ENCODE measurements around the gene MS4A10. TPM values are rescaled to one million over a fixed set of nuclear protein-coding genes. Genes with fewer than 3 reads are reported as not detected.

The MS4A10 gene
- total and polyA plus RNA-seq, 4 donors: not detected

DNA sequence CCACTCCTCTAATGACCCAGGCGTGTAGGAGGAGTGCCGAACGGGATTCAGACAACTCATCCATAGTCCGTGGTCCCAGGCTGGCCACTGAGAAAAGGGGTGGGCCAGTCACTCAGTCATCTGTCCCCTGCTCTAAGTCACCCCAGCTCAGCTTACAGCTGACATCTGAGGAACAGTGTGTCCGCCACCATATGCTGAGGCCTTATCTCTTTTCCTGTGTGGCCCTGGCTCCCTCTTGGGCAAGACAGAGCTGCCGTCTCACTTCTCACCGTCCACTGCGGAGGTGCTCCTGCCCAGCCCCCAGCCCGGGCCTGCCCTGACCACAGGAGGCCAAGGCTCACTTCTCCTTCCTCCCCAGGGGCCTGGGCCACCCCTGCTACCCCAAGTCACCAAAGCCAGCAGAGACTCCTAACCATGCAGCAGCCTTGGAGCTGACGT is 63.6 kb downstream of the MS4A10 start:
- ATAC-seq (ENCODE audit: insufficient read depth, low FRiP score): no peak

GRCh38 chr11:60849641-60850520 is 64.7 kb downstream of the MS4A10 start:
- no peak overlapping the region for H3K27ac ChIP-seq (ENCODE audit: low read depth in 1 of 2, low read length in 1 of 2)
- H3K27me3 ChIP-seq (ENCODE audit: control insufficient read depth in 3 of 3, insufficient read depth in 3 of 3, low read length in 2 of 3): peaks cover 0 to 15% (median 3%) of the 10 kb centered on the region in 3 donors
- DNase-seq (no peak), ATAC-seq (ENCODE audit: insufficient read depth, low FRiP score) (no peak)
- H3K9me3 ChIP-seq (ENCODE audit: control insufficient read depth in 4 of 4, insufficient read depth in 3 of 4, low read length in 3 of 4): peaks cover 0 to 3% (median 0%) of the 10 kb centered on the region in 4 donors
- H3K4me1 ChIP-seq (ENCODE audit: control insufficient read depth in 5 of 5, insufficient read depth in 5 of 5, low read length in 5 of 5): peaks cover 0 to 3% (median 0%) of the 10 kb centered on the region in 5 donors
- peaks cover 2 to 32% (median 13%) of the 10 kb centered on the region in 4 donors for H3K36me3 ChIP-seq (ENCODE audit: control insufficient read depth in 4 of 4, insufficient read depth in 4 of 4, low read length in 4 of 4)
- H3K9ac ChIP-seq (ENCODE audit: insufficient read depth in 1 of 2, low read length in 2 of 2): no peak overlapping the region
- no peak for TF ChIP-seq CTCF (IDR thresholded peaks at IDR 0.05; ENCODE audit: control extremely low read depth, extremely low read depth)
- no peak overlapping the region for H3K4me3 ChIP-seq
- 92 to 95% methylated on average over 29 of the region's 29 CpGs for WGBS, 2 donors

More for the DNA sequence above, 63.6 kb downstream of the MS4A10 start:
- Histone ChIP-seq H3K9ac (ENCODE audit: insufficient read depth in 1 of 2, low read length in 2 of 2) (no peak overlapping the region), H3K4me1 (ENCODE audit: control insufficient read depth in 5 of 5, insufficient read depth in 5 of 5, low read length in 5 of 5) (peaks cover 0 to 9% (median under 1%) of the 10 kb centered on the region in 5 donors), H3K4me3 (no peak overlapping the region), H3K36me3 (ENCODE audit: control insufficient read depth in 4 of 4, insufficient read depth in 4 of 4, low read length in 4 of 4) (peaks cover 2 to 32% (median 13%) of the 10 kb centered on the region in 4 donors), H3K27ac (ENCODE audit: low read depth in 1 of 2, low read length in 1 of 2) (no peak overlapping the region), H3K9me3 (ENCODE audit: control insufficient read depth in 4 of 4, insufficient read depth in 3 of 4, low read length in 3 of 4) (peaks cover 0 to 3% (median 0%) of the 10 kb centered on the region in 4 donors), H3K27me3 (ENCODE audit: control insufficient read depth in 3 of 3, insufficient read depth in 3 of 3, low read length in 2 of 3) (peaks cover 0 to 7% (median 0%) of the 10 kb centered on the region in 3 donors)
- WGBS, 2 donors: 78 to 84% methylated on average over 10 of the region's 10 CpGs
- DNase-seq: no peak
- TF ChIP-seq CTCF (IDR thresholded peaks at IDR 0.05; ENCODE audit: control extremely low read depth, extremely low read depth): no peak

Other genes starting within 250 kb of the MS4A10 start
- gene MS4A8, start 85.7 kb upstream of the MS4A10 start, total RNA-seq: 10 to 100 TPM; 34.1 to 45.9 TPM
- gene MS4A8, start 85.7 kb upstream of the MS4A10 start, polyA plus RNA-seq: 10 to 100 TPM; 11.4 to 26.5 TPM
- not detected for gene MS4A18, start 60.6 kb upstream of the MS4A10 start, total RNA-seq
- under 1 TPM in 1 of 2 donors, not detected in 1; 0.03 TPM for gene MS4A18, start 60.6 kb upstream of the MS4A10 start, polyA plus RNA-seq
- 10 to 100 TPM in 1 of 2 donors, not detected in 1; 26.8 TPM for gene MS4A15, start 28.5 kb upstream of the MS4A10 start, total RNA-seq
- gene MS4A15, start 28.5 kb upstream of the MS4A10 start, polyA plus RNA-seq: 10 to 100 TPM in 1 of 2 donors, 1 to 10 TPM in 1; 9.8 to 38.9 TPM
- gene CCDC86, start 56.8 kb downstream of the MS4A10 start, total RNA-seq: 10 to 100 TPM in 1 of 2 donors, 1 to 10 TPM in 1; 8.7 to 19.8 TPM
- 10 to 100 TPM; 10.1 to 25.0 TPM for gene CCDC86, start 56.8 kb downstream of the MS4A10 start, polyA plus RNA-seq
- under 1 TPM; 0.18 to 0.23 TPM for gene PTGDR2, start 70.6 kb downstream of the MS4A10 start, total RNA-seq
- gene PTGDR2, start 70.6 kb downstream of the MS4A10 start, polyA plus RNA-seq: under 1 TPM; 0.13 to 0.16 TPM
- gene ZP1, start 82.2 kb downstream of the MS4A10 start, total RNA-seq: not detected
- gene ZP1, start 82.2 kb downstream of the MS4A10 start, polyA plus RNA-seq: under 1 TPM in 1 of 2 donors, not detected in 1; 0.04 TPM
- 10 to 100 TPM; 49.0 to 70.6 TPM for gene PRPF19, start 121.3 kb downstream of the MS4A10 start, total RNA-seq
- gene PRPF19, start 121.3 kb downstream of the MS4A10 start, polyA plus RNA-seq: 10 to 100 TPM; 59.8 to 79.0 TPM
- gene TMEM109, start 128.8 kb downstream of the MS4A10 start, total RNA-seq: 100 to 1,000 TPM in 1 of 2 donors, 10 to 100 TPM in 1; 94.3 to 128 TPM
- gene TMEM109, start 128.8 kb downstream of the MS4A10 start, polyA plus RNA-seq: 100 to 1,000 TPM in 1 of 2 donors, 10 to 100 TPM in 1; 69.2 to 104 TPM
- gene TMEM132A, start 139.1 kb downstream of the MS4A10 start, total RNA-seq: 10 to 100 TPM; 18.6 to 20.5 TPM
- 10 to 100 TPM in 1 of 2 donors, 1 to 10 TPM in 1; 6.7 to 16.5 TPM for gene TMEM132A, start 139.1 kb downstream of the MS4A10 start, polyA plus RNA-seq
- 100 to 1,000 TPM in 1 of 2 donors, 10 to 100 TPM in 1; 29.9 to 106 TPM for gene SLC15A3, start 166.8 kb downstream of the MS4A10 start, total RNA-seq
- 100 to 1,000 TPM in 1 of 2 donors, 10 to 100 TPM in 1; 91.6 to 166 TPM for gene SLC15A3, start 166.8 kb downstream of the MS4A10 start, polyA plus RNA-seq
- gene CD6, start 186.3 kb downstream of the MS4A10 start, total RNA-seq: 1 to 10 TPM; 1.2 to 3.1 TPM
- 1 to 10 TPM; 1.6 to 1.9 TPM for gene CD6, start 186.3 kb downstream of the MS4A10 start, polyA plus RNA-seq